Ectodermal cell (in vitro differentiated cells): ENCODE data around the gene PHLPP1.

ENCODE experiments used
- H3K27ac ChIP-seq: 2 replicates; pipeline ENCODE4 v1.7.0; 2013; ENCODE audit warnings: mild to moderate bottlenecking, low read depth, low read length; ENCODE audit not compliant: insufficient read depth, poor library complexity, severe bottlenecking
- H3K27me3 ChIP-seq: 2 replicates; pipeline ENCODE4 v1.7.0; 2013; ENCODE audit warnings: mild to moderate bottlenecking, low read length; ENCODE audit not compliant: insufficient read depth, control insufficient read depth, poor library complexity, severe bottlenecking
- H3K36me3 ChIP-seq: one replicate; pipeline ENCODE4 v1.7.0; 2013; ENCODE audit warnings: low read length; ENCODE audit not compliant: control insufficient read depth, insufficient read depth
- H3K4me1 ChIP-seq: one replicate; pipeline ENCODE4 v1.7.0; 2013; ENCODE audit warnings: low read length; ENCODE audit not compliant: control insufficient read depth, insufficient read depth
- H3K4me3 ChIP-seq: 2 replicates; pipeline ENCODE4 v1.7.0; 2013; ENCODE audit warnings: low read depth, low read length, control low read depth; ENCODE audit not compliant: insufficient read depth
- H3K9me3 ChIP-seq: 2 replicates; pipeline ENCODE4 v1.7.0; 2013; ENCODE audit warnings: mild to moderate bottlenecking, low read length, moderate library complexity; ENCODE audit not compliant: control insufficient read depth
- WGBS, 2 experiments: methylation state at CpG; one replicate each; pipeline ENCODE4 v1.1.7; 2013; ENCODE audit warnings: missing lambda C conversion rate in 2 of 2; 5-methylcytosine and 5-hydroxymethylcytosine counted together

Gene PHLPP1

DNA sequence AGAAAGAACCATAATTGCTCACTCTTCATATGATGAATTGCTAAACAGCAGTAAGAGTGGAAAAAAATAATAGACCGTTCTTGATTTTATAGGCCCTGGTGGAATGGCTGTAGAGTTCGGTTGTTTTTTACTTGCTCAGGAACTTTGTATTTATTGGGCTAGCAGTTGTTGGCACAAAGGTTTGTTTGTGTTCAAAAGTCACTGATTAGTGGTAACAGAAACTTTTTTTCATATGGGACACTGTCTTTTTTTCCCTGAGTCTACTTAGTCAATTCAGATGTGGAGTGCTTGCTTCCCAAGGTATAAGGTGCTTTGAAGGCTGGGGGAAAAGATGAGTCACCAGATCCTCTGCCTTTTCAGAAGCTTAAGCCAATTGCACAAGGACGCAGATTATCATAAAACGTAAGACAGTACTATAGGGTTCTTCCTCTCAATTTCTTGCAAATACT, 25.8 kb downstream of the PHLPP1 start:
- H3K36me3 ChIP-seq = no peaks in the 10 kb centered on the region
- H3K4me3 ChIP-seq = no peak overlapping the region
- peaks cover 3% of the 10 kb centered on the region for H3K4me1 ChIP-seq
- H3K27ac ChIP-seq = no peak overlapping the region
- 82 to 85% methylated on average over 4 of the region's 4 CpGs for WGBS, 2 experiments
- no peaks in the 10 kb centered on the region for H3K9me3 ChIP-seq
- H3K27me3 ChIP-seq = no peaks in the 10 kb centered on the region

DNA sequence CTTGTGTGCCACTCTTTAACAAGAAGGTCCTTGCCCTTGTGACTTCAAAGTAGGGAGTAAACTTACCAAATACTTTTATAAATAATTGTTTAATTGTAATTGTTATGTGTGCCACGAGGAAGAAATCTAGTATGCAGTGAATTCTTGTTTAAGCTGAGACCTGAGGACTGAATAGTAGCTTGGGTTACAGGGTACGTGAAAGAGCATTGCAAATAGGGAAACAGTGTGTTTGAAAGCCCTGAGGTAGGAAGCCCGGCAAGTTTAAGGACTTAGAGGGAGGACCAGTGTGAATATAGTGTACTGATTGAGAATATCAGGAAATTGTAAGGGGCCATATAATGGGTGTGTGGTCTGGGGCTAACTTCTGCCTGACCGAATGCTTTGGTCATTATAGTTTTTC, 26.2 kb downstream of the PHLPP1 start:
- H3K4me3 ChIP-seq = no peak overlapping the region
- no peak overlapping the region for H3K27ac ChIP-seq
- H3K27me3 ChIP-seq = no peaks in the 10 kb centered on the region
- H3K36me3 ChIP-seq = no peaks in the 10 kb centered on the region
- no peaks in the 10 kb centered on the region for H3K9me3 ChIP-seq
- 65 to 68% methylated on average over 4 of the region's 4 CpGs for WGBS, 2 experiments
- peaks cover 3% of the 10 kb centered on the region for H3K4me1 ChIP-seq

DNA sequence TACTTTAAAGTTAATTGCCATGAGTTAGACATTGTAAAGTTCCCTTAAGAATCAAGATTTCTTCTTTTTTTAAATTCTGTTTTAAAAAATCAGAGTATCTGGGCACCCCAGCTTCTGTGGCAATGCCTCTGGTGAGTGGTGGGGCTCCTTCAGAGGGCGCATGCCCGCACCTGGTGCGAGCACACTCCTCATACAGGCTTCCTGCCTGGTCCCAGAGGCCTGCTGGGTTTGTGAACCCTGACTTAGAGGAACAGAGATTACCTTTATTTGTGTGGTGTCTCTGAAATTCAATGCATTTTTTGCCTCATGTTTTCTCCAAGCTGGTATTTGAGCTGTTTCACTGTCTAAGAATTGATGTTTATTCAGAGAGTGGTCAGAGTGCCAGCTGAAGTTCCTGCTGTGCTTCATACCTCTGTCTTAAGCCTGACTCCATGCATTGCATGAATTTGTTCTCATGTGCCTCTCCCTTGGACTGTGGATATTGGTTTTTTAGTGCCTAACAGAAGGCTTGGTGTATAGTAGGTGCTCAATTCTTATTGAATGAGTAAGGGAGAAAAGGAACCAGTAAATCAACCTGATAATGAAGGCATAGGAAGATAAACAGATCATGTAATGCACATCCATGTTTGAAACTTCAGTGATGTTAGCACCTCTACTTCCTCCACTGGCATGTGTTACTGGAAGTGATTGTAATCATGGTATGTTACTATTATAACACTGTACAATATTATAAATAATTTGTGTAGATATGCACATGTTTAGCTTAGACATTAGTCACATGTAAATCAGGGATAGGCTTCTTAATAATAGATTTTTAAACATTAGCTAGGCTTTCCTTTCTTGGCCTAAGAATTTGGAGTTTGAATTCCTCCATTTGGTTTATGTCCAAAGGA, 29.0 kb downstream of the PHLPP1 start:
- H3K4me1 ChIP-seq = peaks cover 3% of the 10 kb centered on the region
- no peak overlapping the region for H3K27ac ChIP-seq
- H3K9me3 ChIP-seq = no peaks in the 10 kb centered on the region
- H3K4me3 ChIP-seq = no peak overlapping the region
- H3K36me3 ChIP-seq = peaks cover 2% of the 10 kb centered on the region
- H3K27me3 ChIP-seq = no peaks in the 10 kb centered on the region
- WGBS, 2 experiments = 77 to 81% methylated on average over 3 of the region's 3 CpGs

DNA sequence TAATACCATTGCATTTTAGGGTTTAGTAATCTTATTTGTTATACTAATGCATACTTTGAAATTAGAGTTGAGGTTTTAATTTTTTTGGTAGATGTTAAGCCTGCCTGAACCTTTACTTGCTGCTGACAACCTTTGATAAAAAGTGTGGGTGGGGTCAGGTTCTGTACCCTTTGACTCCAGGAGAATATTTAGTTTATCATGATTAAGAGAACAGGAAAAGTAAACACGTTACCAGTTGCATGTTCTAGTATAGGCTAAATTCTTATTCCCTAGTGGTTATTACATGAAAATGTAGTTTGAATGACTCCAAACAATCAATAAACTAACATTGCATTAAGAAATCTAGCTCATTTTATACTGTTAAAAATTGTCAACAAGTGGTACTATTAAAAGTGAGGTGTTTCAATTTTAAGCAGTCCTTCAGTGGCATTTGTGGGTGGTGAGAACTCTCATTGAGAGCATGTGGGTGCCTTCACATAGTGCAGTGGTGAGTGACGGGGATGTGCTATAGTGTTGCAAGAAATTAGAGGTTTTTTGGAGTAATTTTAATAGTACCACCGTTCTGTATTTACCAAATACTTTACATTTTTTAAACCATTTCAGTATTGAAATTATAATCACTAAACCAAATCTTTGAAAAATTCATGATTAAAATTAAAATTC, 29.9 kb downstream of the PHLPP1 start:
- Histone ChIP-seq H3K4me3 (no peak overlapping the region), H3K36me3 (peaks cover 4% of the 10 kb centered on the region), H3K27me3 (no peaks in the 10 kb centered on the region), H3K27ac (no peak overlapping the region), H3K9me3 (no peaks in the 10 kb centered on the region), H3K4me1 (peaks cover 1% of the 10 kb centered on the region)
- 100% methylated on average over 2 of the region's 3 CpGs for WGBS, 2 experiments

DNA sequence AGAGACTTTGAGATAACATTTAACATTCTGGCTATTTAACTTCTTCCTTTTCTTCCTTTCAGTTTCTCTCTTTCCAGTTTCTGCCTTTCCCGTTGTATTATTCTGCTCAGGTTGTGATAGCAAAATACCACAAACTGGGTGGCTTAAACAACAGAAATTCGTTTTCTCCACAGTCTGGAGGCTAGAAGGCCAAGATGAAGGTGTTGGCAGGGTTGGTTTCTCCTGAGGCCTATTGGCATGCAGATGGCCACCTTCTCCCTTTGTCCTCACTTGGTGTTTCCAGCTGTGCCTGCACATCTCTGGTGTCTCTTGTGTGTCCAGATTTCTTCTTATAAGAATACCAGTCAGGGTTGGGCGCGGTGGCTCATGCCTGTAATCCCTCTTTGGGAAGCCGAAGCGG, 34.0 kb downstream of the PHLPP1 start:
- no peaks in the 10 kb centered on the region for H3K27me3 ChIP-seq
- peaks cover 4% of the 10 kb centered on the region for H3K36me3 ChIP-seq
- 93 to 97% methylated on average over 6 of the region's 6 CpGs for WGBS, 2 experiments
- H3K27ac ChIP-seq = no peak overlapping the region
- no peak overlapping the region for H3K4me3 ChIP-seq
- H3K9me3 ChIP-seq = no peaks in the 10 kb centered on the region
- peaks cover 32% of the 10 kb centered on the region for H3K4me1 ChIP-seq

DNA sequence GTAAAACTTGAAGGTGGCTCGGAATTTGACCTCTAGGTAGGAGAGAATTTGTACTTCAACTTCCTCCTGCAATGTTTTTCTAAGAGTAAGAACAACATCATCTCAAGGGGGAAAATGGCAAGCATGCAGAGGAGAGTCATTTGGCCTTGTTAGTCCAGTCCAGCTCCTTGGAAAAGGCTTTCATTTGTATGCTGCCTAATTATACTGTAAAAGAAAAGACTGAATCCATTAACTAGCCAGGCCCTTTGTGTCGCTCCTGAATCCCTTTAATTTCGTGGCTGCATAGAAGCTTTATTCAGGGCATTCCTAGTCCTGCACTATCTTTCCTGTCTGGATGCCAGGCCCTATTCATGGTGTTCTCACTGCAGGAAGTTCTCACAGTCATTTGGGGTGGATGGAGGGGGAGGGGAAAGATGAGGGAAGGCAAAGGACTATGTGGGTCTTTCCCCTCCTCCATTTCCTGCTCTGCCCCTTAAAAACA, 36.0 kb downstream of the PHLPP1 start:
- no peaks in the 10 kb centered on the region for H3K27me3 ChIP-seq
- H3K9me3 ChIP-seq = no peaks in the 10 kb centered on the region
- WGBS, 2 experiments = 15 to 17% methylated on average over 3 of the region's 3 CpGs
- peak overlapping the region; percentile 65 for H3K27ac ChIP-seq
- H3K36me3 ChIP-seq = peaks cover 4% of the 10 kb centered on the region
- H3K4me3 ChIP-seq = peak overlapping the region; percentile 3
- H3K4me1 ChIP-seq = peaks cover 32% of the 10 kb centered on the region

DNA sequence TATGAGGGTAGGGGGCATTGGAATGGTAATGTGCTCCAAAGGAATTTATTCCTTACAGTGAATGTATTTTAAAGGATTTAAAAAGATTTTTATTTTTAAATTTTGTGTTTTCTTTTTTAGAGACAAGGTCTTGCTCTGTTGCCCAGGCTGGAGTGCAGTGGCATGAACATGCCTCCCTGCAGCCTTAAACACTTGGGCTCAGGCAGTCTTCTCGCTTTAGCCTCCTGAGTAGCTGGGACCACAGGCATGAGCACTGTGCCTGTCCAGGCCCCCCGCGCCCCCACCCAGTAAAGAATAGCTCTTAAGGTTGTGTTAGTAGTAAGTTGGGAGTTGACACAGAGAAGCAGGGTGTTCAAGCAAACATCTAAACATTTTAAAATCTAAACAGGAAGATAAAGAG, 36.6 kb downstream of the PHLPP1 start:
- 44 to 50% methylated on average over 3 of the region's 3 CpGs for WGBS, 2 experiments

DNA sequence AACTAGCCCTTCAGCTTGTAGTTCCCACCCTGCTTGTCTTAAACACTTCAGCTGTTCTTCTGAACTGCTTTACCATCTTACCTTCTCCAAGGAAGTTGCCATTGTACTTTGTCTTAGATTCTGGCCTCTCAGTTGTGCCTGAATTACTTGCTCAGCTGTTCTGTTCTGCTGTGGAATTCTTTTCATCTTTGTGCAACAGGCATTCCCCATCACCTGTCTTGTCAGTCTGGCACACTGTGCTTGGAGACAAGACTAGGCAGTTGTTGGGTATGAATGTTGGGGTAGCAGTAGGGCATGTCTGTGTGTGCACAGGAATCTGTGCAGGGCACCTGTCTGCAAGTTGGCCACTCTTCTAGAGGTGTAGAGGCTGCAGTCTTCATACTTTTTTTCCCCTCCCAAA, 38.7 kb downstream of the PHLPP1 start:
- Histone ChIP-seq H3K27ac (no peak overlapping the region), H3K4me3 (no peak overlapping the region), H3K4me1 (peaks cover 35% of the 10 kb centered on the region), H3K36me3 (peaks cover 4% of the 10 kb centered on the region), H3K27me3 (no peaks in the 10 kb centered on the region), H3K9me3 (no peaks in the 10 kb centered on the region)

More for the DNA sequence above, 36.6 kb downstream of the PHLPP1 start:
- no peak overlapping the region for H3K27ac ChIP-seq
- H3K4me3 ChIP-seq = no peak overlapping the region
- H3K4me1 ChIP-seq = peaks cover 32% of the 10 kb centered on the region
- no peaks in the 10 kb centered on the region for H3K27me3 ChIP-seq
- peaks cover 4% of the 10 kb centered on the region for H3K36me3 ChIP-seq
- H3K9me3 ChIP-seq = no peaks in the 10 kb centered on the region

DNA sequence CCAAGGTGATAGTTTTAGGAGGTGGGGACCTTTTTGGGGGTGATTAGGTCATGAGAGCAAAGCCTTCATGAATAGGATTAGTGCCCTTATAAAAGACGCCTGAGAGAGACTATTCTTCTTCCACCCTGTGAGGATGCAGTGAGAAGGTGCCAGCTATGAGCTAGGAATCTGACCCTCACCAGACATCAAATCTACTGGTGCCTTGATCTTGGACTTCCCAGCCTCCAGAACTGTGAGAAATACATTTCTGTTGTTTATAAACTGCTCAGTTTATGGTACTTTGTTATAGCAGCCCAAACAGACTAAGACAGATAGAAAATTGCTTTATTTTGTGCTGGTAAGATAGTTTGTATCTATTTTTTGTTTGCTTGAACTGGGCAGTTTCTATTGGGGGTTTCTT, 40.1 kb downstream of the PHLPP1 start:
- Histone ChIP-seq H3K9me3 (no peaks in the 10 kb centered on the region), H3K36me3 (no peaks in the 10 kb centered on the region), H3K4me1 (peaks cover 42% of the 10 kb centered on the region), H3K4me3 (no peak overlapping the region), H3K27me3 (no peaks in the 10 kb centered on the region), H3K27ac (no peak overlapping the region)
- WGBS, 2 experiments = 68 to 71% methylated on average over 1 of the region's 1 CpG

DNA sequence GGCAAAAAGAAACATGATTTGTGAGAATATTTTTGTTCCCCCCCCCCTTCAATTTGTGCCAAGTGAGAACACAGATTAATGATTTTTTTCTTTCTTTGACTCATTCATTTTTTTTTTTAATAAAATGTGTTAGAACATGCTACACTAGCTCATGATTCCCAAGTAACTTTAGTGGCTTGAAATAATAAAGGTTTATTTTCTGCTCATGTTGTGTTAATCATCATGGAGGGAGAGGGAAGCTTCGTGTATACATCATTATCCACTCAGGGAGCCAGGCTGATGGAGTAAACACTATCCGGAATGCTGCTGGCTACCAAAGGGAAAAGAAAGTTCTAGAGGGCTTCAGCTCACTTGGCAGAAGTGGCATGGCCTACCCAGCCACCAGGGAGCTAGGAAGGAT, 40.6 kb downstream of the PHLPP1 start:
- Histone ChIP-seq H3K27ac (no peak overlapping the region), H3K4me3 (no peak overlapping the region), H3K9me3 (no peaks in the 10 kb centered on the region), H3K36me3 (no peaks in the 10 kb centered on the region), H3K27me3 (no peaks in the 10 kb centered on the region), H3K4me1 (peaks cover 37% of the 10 kb centered on the region)
- 91 to 94% methylated on average over 2 of the region's 2 CpGs for WGBS, 2 experiments
